GM21825 (cell line): ENCODE data around the gene RBM12.

Experiments
- ATAC-seq: cut with Tn5 transposase; IDR thresholded peaks from one replicate; pipeline ENCODE4 v1.9.1; 2021; ENCODE audit warnings: mild to moderate bottlenecking, moderate library complexity; ENCODE audit not compliant: unreplicated experiment

Gene RBM12

GRCh38 chr20:35660122-35660937, 4.4 kb downstream of the RBM12 start:
- no peak for ATAC-seq

GRCh38 chr20:35657271-35657670, 7.4 kb downstream of the RBM12 start:
- ATAC-seq = no peak

GRCh38 chr20:35654415-35654814, 10.3 kb downstream of the RBM12 start:
- ATAC-seq = no peak

- no peak for ATAC-seq
These were observed 10.8 kb downstream of the RBM12 start for GRCh38 chr20:35653893-35654292.

- ATAC-seq = no peak
These were observed 11.3 kb downstream of the RBM12 start for GRCh38 chr20:35653430-35653734.

- no peak for ATAC-seq
These were observed 11.9 kb downstream of the RBM12 start for GRCh38 chr20:35652641-35653429.

GRCh38 chr20:35651958-35652357, 12.7 kb downstream of the RBM12 start:
- no peak for ATAC-seq

- ATAC-seq = no peak
These were observed 14.1 kb downstream of the RBM12 start for GRCh38 chr20:35650632-35651031.

GRCh38 chr20:35648836-35649235, 15.9 kb downstream of the RBM12 start:
- ATAC-seq = no peak

- ATAC-seq = no peak
These were observed 19.9 kb downstream of the RBM12 start for GRCh38 chr20:35644806-35645205.

- ATAC-seq = no peak
These were observed 21.7 kb downstream of the RBM12 start for GRCh38 chr20:35643045-35643444.

- ATAC-seq = no peak
These were observed 23.0 kb downstream of the RBM12 start for GRCh38 chr20:35641743-35642142.

- ATAC-seq = no peak
These were observed 24.0 kb downstream of the RBM12 start for GRCh38 chr20:35640724-35641123.

GRCh38 chr20:35638751-35639150, 25.9 kb downstream of the RBM12 start:
- ATAC-seq = no peak

- ATAC-seq = no peak
These were observed 27.4 kb downstream of the RBM12 start for GRCh38 chr20:35637276-35637675.

GRCh38 chr20:35636095-35636494, 28.6 kb downstream of the RBM12 start:
- ATAC-seq = no peak

GRCh38 chr20:35635652-35636051, 29.0 kb downstream of the RBM12 start:
- ATAC-seq = no peak

GRCh38 chr20:35632539-35633115, 32.1 kb downstream of the RBM12 start:
- ATAC-seq = no peak

- ATAC-seq = no peak
These were observed 34.1 kb downstream of the RBM12 start for GRCh38 chr20:35630636-35631035.

GRCh38 chr20:35629427-35630145, 35.1 kb downstream of the RBM12 start:
- no peak for ATAC-seq

- ATAC-seq = no peak
These were observed 37.6 kb downstream of the RBM12 start for GRCh38 chr20:35627121-35627520.
